Measurements from ENCODE around the gene ST6GALNAC2.
"Not testable (repeated sequence)": the region's sequence is repeated elsewhere in the genome, so short reads cannot be mapped to it uniquely, and the experiment has no call there.

ST6GALNAC2 gene

DNA sequence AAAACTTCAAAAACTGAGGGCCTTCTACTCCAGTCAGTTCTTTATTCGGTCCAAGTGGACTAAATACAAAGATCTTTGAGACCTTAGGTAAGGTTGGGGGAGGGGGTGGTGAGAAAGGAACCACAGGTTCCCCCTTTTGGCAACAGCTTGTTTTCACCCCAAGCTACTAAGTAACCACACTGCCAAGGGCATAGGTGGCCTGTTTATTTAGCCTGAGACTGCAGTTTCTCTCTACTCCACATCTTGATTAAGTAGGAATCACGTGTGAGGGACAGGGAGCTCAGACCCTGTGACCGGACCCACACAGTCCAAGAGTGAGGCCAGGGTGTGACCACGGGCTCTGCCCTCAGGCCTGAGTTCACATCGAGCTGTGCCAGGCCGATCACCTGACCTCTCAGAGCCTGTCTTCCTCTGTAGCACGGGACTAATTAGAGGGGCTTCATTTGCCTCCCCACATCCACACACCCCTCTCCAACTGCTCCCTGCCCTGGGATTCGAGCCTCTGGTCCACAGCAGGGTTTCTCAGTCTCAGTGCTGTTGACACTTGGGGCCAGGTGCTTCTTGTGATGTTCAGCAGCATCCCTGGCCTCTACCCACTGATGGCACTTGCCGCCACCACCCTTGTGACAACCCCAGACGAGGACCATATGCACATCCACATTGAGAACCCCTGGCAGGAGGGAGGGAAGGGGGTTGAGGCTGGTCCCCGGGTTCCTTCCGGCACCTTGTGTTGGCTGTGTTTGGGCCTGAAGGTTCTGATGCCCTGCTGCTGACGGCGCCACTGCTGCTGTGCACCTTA is 17.8 kb downstream of the ST6GALNAC2 start:
- peak overlapping the region; percentile 59 for H3K27ac Mint-ChIP-seq
- no peaks in the 10 kb centered on the region for H3K27me3 Mint-ChIP-seq
- H3K4me1 Mint-ChIP-seq: peaks cover 41% of the 10 kb centered on the region
- H3K4me3 Mint-ChIP-seq: no peak overlapping the region
- H3K36me3 Mint-ChIP-seq: peaks cover 15% of the 10 kb centered on the region
- no peaks in the 10 kb centered on the region for H3K9me3 Mint-ChIP-seq

DNA sequence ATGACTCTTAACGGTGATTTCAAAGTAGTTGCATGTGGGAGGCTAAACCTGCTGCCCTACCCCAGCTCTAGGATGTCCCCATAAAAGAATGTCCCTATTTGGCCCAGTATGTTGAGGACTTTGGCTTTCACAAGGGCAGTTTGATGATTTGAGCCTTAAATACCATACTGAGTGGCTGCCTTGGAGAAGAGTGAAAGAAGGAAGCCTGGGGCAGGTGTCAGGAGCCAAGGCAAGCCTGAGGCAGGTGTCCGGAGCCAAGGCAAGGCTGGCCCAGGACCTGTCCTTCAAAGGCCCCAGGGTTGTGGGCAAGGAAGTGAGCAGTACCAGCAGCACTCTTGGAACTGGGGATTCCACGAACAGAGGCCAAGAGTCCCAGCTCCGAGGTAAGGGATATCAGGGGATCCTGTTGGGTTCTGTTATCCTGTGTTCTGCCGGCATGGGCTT is 18.6 kb downstream of the ST6GALNAC2 start:
- Mint-ChIP-seq H3K4me3 (no peak overlapping the region), H3K4me1 (peaks cover 45% of the 10 kb centered on the region), H3K27ac (no peak overlapping the region), H3K27me3 (no peaks in the 10 kb centered on the region), H3K36me3 (peaks cover 16% of the 10 kb centered on the region), H3K9me3 (no peaks in the 10 kb centered on the region)

DNA sequence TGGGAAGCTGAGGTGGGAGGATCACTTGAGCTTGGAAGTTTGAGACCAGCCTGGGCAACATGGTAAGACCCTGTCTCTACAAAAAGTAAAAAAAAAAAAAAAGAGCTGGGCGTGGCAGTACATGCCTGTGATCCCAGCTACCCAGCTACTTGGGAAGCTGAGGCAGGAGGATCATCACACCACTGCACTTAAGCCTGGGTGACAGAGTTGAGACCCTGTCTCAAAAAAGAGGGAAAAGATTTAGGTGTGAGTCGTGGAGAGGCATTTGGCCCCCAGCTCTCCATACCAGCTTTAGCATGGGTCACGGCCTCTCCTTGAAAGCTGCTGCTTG is 19.1 kb downstream of the ST6GALNAC2 start:
- Mint-ChIP-seq H3K4me3 (no peak overlapping the region), H3K4me1 (peaks cover 48% of the 10 kb centered on the region), H3K9me3 (no peaks in the 10 kb centered on the region), H3K27ac (no peak overlapping the region), H3K27me3 (no peaks in the 10 kb centered on the region), H3K36me3 (peaks cover 19% of the 10 kb centered on the region)

DNA sequence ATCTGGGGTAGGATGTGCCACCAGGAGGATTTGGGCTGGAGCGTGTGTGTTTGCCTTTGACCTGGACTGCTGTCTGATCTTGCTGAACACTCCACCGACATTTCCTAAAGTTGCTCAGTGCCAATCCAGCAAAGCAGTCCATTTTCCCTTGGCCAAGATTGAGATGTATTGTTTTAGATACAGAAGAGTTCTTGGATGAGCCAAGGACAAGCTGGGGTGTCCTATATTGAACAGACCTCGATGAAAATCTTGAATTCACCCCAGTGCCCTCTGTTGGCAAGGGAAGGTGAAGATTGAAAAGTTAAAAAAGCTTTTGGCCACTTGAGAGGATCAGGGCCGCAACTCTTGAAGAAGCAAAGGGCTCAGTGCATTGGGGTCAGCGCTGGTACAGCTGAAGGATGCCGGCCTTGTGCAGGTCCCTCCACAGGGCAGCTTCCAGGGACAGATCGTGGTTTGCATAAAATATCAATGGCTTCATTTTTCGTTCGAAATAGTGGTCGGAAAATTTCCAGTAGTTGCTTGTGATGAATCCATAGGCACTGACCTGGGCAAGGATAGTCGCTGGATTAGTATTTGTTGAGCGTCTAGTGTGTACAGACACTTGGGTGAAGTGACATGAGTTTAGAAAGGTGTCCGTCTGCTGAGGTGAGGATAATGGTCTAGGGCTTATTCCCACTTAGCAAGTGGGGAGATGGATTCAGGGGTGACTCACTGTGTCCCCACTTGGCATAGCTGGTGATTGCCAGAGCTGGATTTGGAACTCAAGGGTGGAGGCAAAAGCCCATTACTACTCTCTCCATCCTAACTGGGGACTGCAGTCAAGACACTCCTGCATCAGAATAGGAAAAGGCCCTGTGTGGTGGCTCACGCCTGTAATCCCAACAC is 19.7 kb downstream of the ST6GALNAC2 start:
- Mint-ChIP-seq H3K4me1 (peaks cover 54% of the 10 kb centered on the region), H3K36me3 (peaks cover 19% of the 10 kb centered on the region), H3K9me3 (no peaks in the 10 kb centered on the region), H3K27ac (peak overlapping the region; percentile 84), H3K27me3 (no peaks in the 10 kb centered on the region), H3K4me3 (peak overlapping the region; percentile 71)

DNA sequence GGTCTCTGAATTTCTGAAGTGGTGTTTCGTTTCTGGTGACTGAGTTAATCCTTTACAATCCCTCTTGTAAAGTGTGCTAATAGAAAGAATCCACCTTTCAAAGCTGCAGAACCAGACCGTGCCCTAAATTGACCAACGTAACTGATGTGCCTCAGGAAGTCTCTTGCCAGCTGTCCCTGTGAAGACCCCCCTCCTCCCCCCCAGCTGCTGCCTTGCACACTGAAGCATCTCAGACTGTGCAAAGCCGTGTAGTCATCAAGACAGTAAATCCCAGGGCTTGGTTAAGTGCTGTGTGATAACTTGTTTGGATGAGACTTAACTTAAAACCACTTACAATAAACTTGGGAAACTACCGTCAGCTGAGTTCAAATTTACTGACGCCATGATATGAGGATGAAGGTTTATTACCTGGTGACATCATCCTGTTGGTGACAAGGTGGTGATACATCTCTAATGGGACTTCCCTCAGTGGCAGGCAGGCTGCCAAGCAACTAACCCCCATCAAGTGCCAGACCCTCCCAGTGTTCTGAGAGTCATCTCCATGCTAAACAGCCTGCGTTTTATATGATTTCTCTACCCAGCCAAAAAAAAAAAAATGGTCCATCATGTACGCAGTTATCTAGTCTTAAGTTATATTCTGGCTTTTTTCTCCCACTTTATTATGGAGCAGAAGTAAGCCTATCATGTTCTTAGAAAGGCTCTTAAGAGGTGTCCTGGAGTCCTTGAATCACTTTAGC is 20.5 kb downstream of the ST6GALNAC2 start:
- peaks cover 20% of the 10 kb centered on the region for H3K36me3 Mint-ChIP-seq

DNA sequence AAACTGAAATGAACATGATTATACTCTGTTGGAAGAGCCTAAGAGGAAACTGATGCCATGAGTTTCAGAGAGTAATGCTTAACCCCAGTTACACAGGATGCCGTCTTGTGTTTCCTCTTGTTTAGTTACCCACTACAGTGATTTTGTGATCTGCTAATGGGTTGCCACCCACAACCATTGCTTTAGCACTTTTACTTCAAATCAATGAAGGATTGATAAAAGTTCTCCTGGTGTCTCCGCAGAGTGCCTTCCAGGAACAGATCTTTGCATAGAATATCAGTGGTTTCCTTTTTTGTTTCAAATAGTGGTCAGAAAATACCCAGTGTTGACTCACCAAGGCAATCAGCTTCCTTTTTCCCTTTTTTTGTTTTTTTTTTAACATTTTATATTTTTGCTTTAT is 22.3 kb downstream of the ST6GALNAC2 start:
- Mint-ChIP-seq H3K4me3 (peak overlapping the region; percentile 49), H3K36me3 (peaks cover 29% of the 10 kb centered on the region), H3K4me1 (peaks cover 67% of the 10 kb centered on the region)
- not testable (repeated sequence) for H3K27ac Mint-ChIP-seq, H3K9me3 Mint-ChIP-seq, H3K27me3 Mint-ChIP-seq

More for the DNA sequence above, 20.5 kb downstream of the ST6GALNAC2 start:
- Mint-ChIP-seq H3K4me1 (peaks cover 62% of the 10 kb centered on the region), H3K27ac (peak overlapping the region; percentile 84), H3K4me3 (peak overlapping the region; percentile 71)
- H3K9me3 Mint-ChIP-seq, H3K27me3 Mint-ChIP-seq: not testable (repeated sequence)

DNA sequence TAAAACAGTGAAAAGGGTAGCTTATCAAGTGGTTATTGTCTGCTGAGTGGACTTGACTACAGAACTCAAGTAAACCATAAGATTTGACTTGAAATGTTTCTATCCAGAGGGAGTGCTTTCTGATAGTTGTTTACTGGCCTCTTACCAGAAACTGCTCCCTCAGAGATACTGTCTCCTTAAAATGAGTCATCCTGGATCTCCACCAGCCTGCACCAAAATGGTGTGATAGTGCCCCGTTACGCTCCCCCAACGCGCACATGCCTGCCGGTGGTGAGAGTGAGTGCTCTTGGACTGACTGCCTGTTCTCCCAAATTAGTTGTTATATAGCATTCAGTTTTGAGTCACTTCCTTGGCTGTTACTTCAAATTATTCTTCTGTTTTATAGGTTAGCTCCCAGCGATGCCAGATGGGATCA is 22.9 kb downstream of the ST6GALNAC2 start:
- peak overlapping the region; percentile 49 for H3K4me3 Mint-ChIP-seq

DNA sequence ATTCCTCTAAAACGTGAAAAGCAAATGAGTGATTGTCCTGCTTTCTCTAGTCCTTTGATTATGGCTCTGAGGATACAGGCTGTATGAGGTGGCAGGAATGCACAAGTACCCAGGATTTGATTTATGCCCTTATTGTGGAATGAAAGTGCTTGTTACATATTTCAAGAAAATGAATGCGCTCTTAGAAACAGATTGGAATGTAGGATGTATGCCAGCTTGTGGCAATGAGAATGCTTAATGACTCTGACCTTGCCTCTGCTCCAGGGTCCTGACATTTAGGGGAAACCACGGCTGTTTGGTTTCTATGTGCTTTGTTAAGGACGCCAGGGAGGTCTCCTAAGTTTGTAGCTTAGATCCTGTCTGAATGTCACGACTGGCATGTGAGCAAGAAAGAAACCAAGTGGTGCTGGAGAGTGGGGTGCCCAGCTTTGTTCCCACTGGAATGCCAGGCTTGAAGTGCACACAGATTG is 23.8 kb downstream of the ST6GALNAC2 start:
- Mint-ChIP-seq H3K36me3 (peaks cover 37% of the 10 kb centered on the region), H3K27ac (peak overlapping the region; percentile 71), H3K4me3 (peak overlapping the region; percentile 100), H3K27me3 (no peaks in the 10 kb centered on the region), H3K9me3 (no peaks in the 10 kb centered on the region), H3K4me1 (peaks cover 59% of the 10 kb centered on the region)

More for the DNA sequence above, 22.9 kb downstream of the ST6GALNAC2 start:
- Mint-ChIP-seq H3K27ac (no peak overlapping the region), H3K36me3 (peaks cover 33% of the 10 kb centered on the region), H3K4me1 (peaks cover 60% of the 10 kb centered on the region), H3K27me3 (no peaks in the 10 kb centered on the region), H3K9me3 (no peaks in the 10 kb centered on the region)

DNA sequence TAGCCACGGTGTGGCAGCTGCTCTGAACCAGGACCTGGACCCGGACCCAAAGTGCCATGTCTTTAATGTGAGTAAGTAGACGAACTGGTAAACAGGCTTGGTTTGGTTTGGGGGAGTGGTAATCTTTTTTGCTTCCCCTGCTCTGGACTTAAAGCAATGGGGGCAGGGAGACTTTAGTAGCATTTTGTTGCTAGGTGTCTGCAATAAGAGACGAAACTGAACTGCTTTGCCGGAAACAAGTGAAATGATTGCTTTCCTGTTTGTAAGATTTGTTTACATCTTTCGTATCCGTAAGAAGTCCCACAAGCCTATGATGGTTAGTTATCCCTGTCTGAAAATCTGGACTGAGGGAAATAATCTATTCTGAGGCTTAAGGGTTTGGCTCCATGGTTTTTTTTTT is 24.3 kb downstream of the ST6GALNAC2 start:
- H3K27me3 Mint-ChIP-seq: no peaks in the 10 kb centered on the region
- peaks cover 57% of the 10 kb centered on the region for H3K4me1 Mint-ChIP-seq
- no peaks in the 10 kb centered on the region for H3K9me3 Mint-ChIP-seq
- H3K36me3 Mint-ChIP-seq: peaks cover 37% of the 10 kb centered on the region
- H3K27ac Mint-ChIP-seq: peak overlapping the region; percentile 71
- H3K4me3 Mint-ChIP-seq: peak overlapping the region; percentile 100

DNA sequence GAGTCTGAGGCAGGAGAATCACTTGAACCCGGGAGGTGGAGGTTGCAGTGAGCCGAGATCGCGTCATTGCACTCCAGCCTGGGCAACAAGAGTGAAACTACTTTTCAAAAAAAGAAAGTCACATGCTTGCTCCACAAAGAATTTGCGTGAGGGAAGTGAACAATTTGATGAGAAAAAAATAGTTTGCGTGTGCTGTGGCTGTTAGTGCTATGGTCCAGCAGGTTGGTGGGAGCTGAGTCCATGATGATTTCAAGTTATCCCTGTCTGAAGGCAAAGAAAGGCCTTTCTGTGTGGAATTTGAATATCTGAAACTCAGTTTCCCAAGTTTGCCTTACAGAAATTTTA is 24.8 kb downstream of the ST6GALNAC2 start:
- no peak overlapping the region for H3K27ac Mint-ChIP-seq
- H3K36me3 Mint-ChIP-seq: peaks cover 32% of the 10 kb centered on the region
- no peaks in the 10 kb centered on the region for H3K9me3 Mint-ChIP-seq
- H3K4me3 Mint-ChIP-seq: peak overlapping the region; percentile 100
- peaks cover 52% of the 10 kb centered on the region for H3K4me1 Mint-ChIP-seq
- no peaks in the 10 kb centered on the region for H3K27me3 Mint-ChIP-seq

DNA sequence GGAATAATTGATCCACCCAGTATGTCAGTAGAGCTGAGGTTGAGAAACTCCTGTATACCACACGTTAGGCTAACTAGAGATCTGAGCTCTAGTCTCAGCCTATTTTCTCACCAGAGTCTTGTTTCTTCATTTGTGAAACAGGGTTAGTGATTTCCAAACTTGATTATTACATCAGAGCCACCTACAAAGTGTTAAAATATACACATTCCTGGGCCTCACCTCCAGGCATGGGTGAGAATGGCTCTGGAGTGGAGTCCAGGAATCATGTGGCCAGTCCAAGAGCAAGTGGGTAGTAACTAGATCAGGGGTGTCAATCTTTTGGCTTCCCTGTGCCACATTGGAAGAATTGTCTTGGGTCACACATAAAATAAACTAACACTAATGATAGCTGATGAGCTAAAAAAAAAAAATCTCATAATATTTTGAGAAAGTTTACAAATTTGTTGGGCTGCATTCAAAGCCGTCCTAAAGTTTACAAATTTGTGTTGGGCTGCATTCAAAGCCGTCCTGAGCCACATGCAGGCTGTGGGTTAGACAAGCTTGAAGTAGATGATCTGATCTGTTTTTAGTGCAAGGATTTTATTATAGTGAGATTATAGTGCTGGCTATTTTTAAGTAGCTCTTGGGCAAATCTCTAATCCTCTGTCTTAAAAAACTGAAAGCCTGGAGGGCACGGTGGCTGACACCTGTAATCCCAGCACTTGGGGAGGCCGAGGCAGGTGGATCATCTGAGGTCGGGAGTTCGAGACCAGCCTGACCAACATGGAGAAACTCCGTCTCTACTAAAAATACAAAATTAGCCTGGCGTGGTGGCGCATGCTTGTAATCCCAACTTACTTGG is 25.4 kb downstream of the ST6GALNAC2 start:
- Mint-ChIP-seq H3K27ac (peak overlapping the region; percentile 74), H3K36me3 (peaks cover 26% of the 10 kb centered on the region), H3K4me3 (peak overlapping the region; percentile 100), H3K9me3 (no peaks in the 10 kb centered on the region), H3K27me3 (no peaks in the 10 kb centered on the region), H3K4me1 (peaks cover 50% of the 10 kb centered on the region)

DNA sequence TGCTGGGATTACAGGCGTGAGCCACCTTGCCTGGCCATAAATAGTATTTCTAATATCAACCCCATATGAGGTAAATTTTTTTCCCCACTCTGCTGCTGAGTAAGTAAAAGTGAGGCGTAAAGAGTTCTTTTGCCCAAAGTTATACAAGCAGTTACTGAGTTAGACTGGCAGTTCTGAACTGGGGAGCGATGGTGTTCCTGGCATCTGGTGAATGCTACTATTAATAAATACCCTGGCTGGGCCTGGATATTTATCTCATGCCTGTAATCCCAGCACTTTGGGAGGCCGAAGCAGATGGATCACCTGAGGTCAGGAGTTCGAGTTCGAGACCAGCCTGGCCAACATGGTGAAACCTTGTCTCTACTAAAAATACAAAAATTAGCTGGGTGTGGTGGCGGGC is 26.2 kb downstream of the ST6GALNAC2 start:
- H3K27ac Mint-ChIP-seq, H3K9me3 Mint-ChIP-seq, H3K27me3 Mint-ChIP-seq: not testable (repeated sequence)
- Mint-ChIP-seq H3K4me1 (peaks cover 46% of the 10 kb centered on the region), H3K36me3 (peaks cover 24% of the 10 kb centered on the region), H3K4me3 (peak overlapping the region; percentile 100)

DNA sequence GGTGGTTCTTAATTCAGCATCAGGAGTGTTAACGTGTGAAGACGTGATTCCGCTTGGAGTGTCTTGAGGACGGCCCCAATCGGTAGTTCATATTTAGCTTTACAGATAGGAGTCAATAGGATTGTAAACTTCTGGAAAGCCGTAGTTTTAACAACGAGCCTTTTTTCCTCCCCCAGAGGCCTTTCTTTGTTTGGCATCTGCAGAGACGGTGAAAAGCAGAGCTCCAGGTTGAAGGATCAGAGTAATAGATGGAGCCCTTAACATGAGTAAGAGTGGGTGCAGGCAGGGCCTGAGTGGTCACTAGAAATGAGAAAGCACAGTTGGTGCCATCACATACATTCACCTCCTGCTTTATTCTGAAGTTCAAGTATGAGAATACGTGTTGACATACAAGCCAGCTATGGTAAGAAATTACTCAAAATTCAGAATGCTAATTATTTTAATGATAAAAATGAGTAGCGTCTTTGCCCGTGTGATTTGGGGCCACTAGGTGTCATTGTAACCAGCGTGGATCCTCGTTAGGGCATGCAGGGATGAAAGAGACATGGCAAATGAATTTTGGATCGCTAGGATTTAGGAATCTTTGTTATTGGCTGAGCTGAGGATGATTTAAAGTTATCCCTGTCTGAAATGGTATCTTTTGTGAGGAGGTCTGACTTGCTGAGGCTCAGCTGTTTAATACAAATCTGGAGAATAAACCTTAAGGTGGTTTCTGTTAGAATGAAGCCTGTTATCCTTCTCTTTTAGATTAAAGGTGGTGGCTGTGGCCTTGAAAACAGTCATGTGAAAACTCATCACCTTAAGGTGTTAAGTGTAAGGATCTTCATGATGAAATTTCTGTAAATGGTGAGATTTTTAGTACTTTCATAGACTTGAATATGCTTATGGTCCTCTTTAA is 27.2 kb downstream of the ST6GALNAC2 start:
- Mint-ChIP-seq H3K36me3 (peaks cover 24% of the 10 kb centered on the region), H3K9me3 (no peaks in the 10 kb centered on the region), H3K4me1 (peaks cover 46% of the 10 kb centered on the region), H3K27ac (peak overlapping the region; percentile 100), H3K27me3 (no peaks in the 10 kb centered on the region), H3K4me3 (peak overlapping the region; percentile 100)

Data from activated naive CD4-positive, alpha-beta T cell treated with anti-CD3 and anti-CD28 coated beads, Interleukin-2, amount 50 U/mL, for 24 hours (primary cell).